GM19023 (cell line): ENCODE results near the gene DGKD.
A peak's percentile ranks its signal among the peaks of the same experiment; 100 is the strongest.

Experiments
- ATAC-seq: cut with Tn5 transposase; IDR thresholded peaks from one replicate; pipeline ENCODE4 v1.9.1; 2021; ENCODE audit warnings: mild to moderate bottlenecking, moderate library complexity; ENCODE audit not compliant: unreplicated experiment

Gene DGKD

GRCh38 chr2:233338046-233338445 is 16.2 kb upstream of the DGKD start:
- ATAC-seq: no peak

- ATAC-seq: no peak
Measured at GRCh38 chr2:233338812-233339368, 15.4 kb upstream of the DGKD start.

- ATAC-seq: no peak
Measured at GRCh38 chr2:233339427-233339826, 14.9 kb upstream of the DGKD start.

- ATAC-seq: no peak
Measured at GRCh38 chr2:233341296-233341695, 13.0 kb upstream of the DGKD start.

GRCh38 chr2:233342301-233342700 is 12.0 kb upstream of the DGKD start:
- no peak for ATAC-seq

GRCh38 chr2:233343171-233343705 is 11.1 kb upstream of the DGKD start:
- ATAC-seq: no peak

- no peak for ATAC-seq
Measured at GRCh38 chr2:233346376-233346775, 7.9 kb upstream of the DGKD start.

- no peak for ATAC-seq
Measured at GRCh38 chr2:233346930-233347329, 7.4 kb upstream of the DGKD start.

GRCh38 chr2:233349005-233349998 is 5.0 kb upstream of the DGKD start:
- peak; percentile 67 for ATAC-seq

GRCh38 chr2:233350708-233351107 is 3.6 kb upstream of the DGKD start:
- no peak for ATAC-seq

GRCh38 chr2:233351423-233351822 is 2.9 kb upstream of the DGKD start:
- no peak for ATAC-seq

- no peak for ATAC-seq
Measured at GRCh38 chr2:233352141-233352842, 2.0 kb upstream of the DGKD start.

GRCh38 chr2:233353101-233353768 is 1.1 kb upstream of the DGKD start:
- ATAC-seq: peak; percentile 8

- peak; percentile 22 for ATAC-seq
Measured at GRCh38 chr2:233354500-233354924, 218 bp downstream of the DGKD start.

- peak; percentile 3 for ATAC-seq
Measured at GRCh38 chr2:233354971-233355574, 779 bp downstream of the DGKD start.

- ATAC-seq: no peak
Measured at GRCh38 chr2:233355916-233356315, 1.6 kb downstream of the DGKD start.

GRCh38 chr2:233356546-233357308 is 2.4 kb downstream of the DGKD start:
- no peak for ATAC-seq

GRCh38 chr2:233358335-233358734 is 4.0 kb downstream of the DGKD start:
- no peak for ATAC-seq

- ATAC-seq: no peak
Measured at GRCh38 chr2:233358947-233359346, 4.7 kb downstream of the DGKD start.

- no peak for ATAC-seq
Measured at GRCh38 chr2:233359823-233360222, 5.5 kb downstream of the DGKD start.
